ENCODE data around the gene RIMBP2.

Gene RIMBP2

GRCh38 chr12:130680451-130680990, 35.6 kb downstream of the RIMBP2 start:
- H3K23ac ChIP-seq (ENCODE audit: low read length): no peak overlapping the region
- H3K27me3 ChIP-seq (ENCODE audit: insufficient read depth, low read length, poor library complexity): no peaks in the 10 kb centered on the region
- H3K27ac ChIP-seq (ENCODE audit: low read depth, low read length): no peak overlapping the region
- no peak overlapping the region for H3K4me2 ChIP-seq (ENCODE audit: low read length)
- no peaks in the 10 kb centered on the region for H3K79me2 ChIP-seq (ENCODE audit: control insufficient read depth, insufficient read depth, low read length)
- no peak overlapping the region for H2AK5ac ChIP-seq (ENCODE audit: low read length)
- no peak overlapping the region for H3K4ac ChIP-seq (ENCODE audit: low read depth, low read length)
- H3K79me1 ChIP-seq (ENCODE audit: low read length): no peaks in the 10 kb centered on the region
- H2BK120ac ChIP-seq (ENCODE audit: low read depth, low read length): no peak overlapping the region
- peaks cover 10% of the 10 kb centered on the region for H3K4me1 ChIP-seq (ENCODE audit: control insufficient read depth, low read depth, low read length)
- no CpG with 5 or more reads among the region's 15 CpGs for WGBS (ENCODE audit: extremely low coverage, insufficient coverage, low lambda C conversion rate)
- H3K56ac ChIP-seq (ENCODE audit: low read length): peak overlapping the region; percentile 56
- no peak overlapping the region for H3K9ac ChIP-seq (ENCODE audit: low read length)
- no peak for DNase-seq
- H3K18ac ChIP-seq (ENCODE audit: low read length): no peak overlapping the region
- H2BK5ac ChIP-seq (ENCODE audit: low read length): no peak overlapping the region
- H4K8ac ChIP-seq (ENCODE audit: low read depth, low read length): no peak overlapping the region
- H3K4me3 ChIP-seq (ENCODE audit: low read length): no peak overlapping the region
- no peak overlapping the region for H4K5ac ChIP-seq (ENCODE audit: low read length)
- H3K36me3 ChIP-seq (ENCODE audit: control insufficient read depth, insufficient read depth, low read length): no peaks in the 10 kb centered on the region
- H2BK15ac ChIP-seq (replicated peaks; ENCODE audit: low read depth): no peak overlapping the region

DNA sequence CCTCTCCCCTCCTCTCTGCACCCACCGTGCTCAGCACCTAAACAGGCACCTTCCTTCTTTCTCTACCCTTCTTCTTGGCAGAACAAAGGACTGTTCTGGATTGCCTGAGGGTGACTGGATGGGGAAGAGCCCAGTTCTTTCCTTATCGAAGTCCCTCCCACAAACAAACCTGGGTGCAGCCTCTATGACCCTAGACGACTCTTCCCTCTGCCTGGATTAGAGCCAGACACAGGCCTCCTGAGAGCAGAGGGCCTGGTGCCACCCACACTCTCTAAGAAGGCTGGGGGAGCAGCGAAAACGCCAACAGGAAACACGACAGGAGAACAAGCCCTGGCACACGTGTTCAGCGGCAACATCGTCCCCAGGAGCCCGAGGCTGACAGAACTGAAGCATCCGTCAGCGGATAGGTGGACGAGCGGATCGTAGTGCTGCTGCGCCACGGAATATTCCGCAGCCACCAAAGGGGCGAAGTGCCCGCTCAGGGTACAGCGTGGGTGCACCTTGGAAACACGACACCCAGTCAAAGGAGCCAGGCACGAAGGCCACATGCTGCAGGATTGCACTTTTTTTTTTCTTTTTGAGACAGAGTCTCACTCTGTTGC, 38.0 kb downstream of the RIMBP2 start:
- H2AK5ac ChIP-seq (ENCODE audit: low read length): no peak overlapping the region
- WGBS (ENCODE audit: extremely low coverage, insufficient coverage, low lambda C conversion rate): no CpG with 5 or more reads among the region's 23 CpGs
- H3K4ac ChIP-seq (ENCODE audit: low read depth, low read length): no peak overlapping the region
- H3K79me1 ChIP-seq (ENCODE audit: low read length): no peaks in the 10 kb centered on the region
- H4K5ac ChIP-seq (ENCODE audit: low read length): no peak overlapping the region
- no peak overlapping the region for H2BK120ac ChIP-seq (ENCODE audit: low read depth, low read length)
- H3K18ac ChIP-seq (ENCODE audit: low read length): no peak overlapping the region
- H3K4me2 ChIP-seq (ENCODE audit: low read length): no peak overlapping the region
- H2BK5ac ChIP-seq (ENCODE audit: low read length): no peak overlapping the region
- H2BK15ac ChIP-seq (replicated peaks; ENCODE audit: low read depth): no peak overlapping the region
- H3K9ac ChIP-seq (ENCODE audit: low read length): no peak overlapping the region
- H3K23ac ChIP-seq (ENCODE audit: low read length): no peak overlapping the region
- H3K79me2 ChIP-seq (ENCODE audit: control insufficient read depth, insufficient read depth, low read length): no peaks in the 10 kb centered on the region
- H3K4me3 ChIP-seq (ENCODE audit: low read length): no peak overlapping the region
- no peak for DNase-seq
- peak overlapping the region; percentile 25 for H3K56ac ChIP-seq (ENCODE audit: low read length)
- no peaks in the 10 kb centered on the region for H3K27me3 ChIP-seq (ENCODE audit: insufficient read depth, low read length, poor library complexity)
- peaks cover 2% of the 10 kb centered on the region for H3K4me1 ChIP-seq (ENCODE audit: control insufficient read depth, low read depth, low read length)
- no peak overlapping the region for H4K8ac ChIP-seq (ENCODE audit: low read depth, low read length)
- H3K36me3 ChIP-seq (ENCODE audit: control insufficient read depth, insufficient read depth, low read length): no peaks in the 10 kb centered on the region
- no peak overlapping the region for H3K27ac ChIP-seq (ENCODE audit: low read depth, low read length)

DNA sequence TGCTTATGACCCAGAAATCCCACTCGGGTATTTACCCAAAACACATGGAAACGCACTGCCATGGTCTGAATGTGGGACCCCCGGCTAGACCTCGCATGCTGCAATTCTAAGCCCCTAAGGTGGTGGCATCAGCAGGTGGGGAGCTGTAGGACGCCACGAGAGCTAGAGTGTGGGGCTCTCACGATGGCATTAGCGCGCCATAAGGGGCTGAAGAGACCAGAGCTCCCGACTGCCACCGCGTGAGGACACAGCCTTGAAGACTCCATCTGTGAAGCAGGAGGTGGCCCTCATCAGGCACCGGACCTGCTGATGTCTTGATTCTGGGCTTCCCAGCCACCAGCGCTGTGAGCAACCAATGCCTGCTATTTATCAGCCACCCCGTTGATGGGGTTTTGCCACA, 40.3 kb downstream of the RIMBP2 start:
- no peak overlapping the region for H3K56ac ChIP-seq (ENCODE audit: low read length)

DNA sequence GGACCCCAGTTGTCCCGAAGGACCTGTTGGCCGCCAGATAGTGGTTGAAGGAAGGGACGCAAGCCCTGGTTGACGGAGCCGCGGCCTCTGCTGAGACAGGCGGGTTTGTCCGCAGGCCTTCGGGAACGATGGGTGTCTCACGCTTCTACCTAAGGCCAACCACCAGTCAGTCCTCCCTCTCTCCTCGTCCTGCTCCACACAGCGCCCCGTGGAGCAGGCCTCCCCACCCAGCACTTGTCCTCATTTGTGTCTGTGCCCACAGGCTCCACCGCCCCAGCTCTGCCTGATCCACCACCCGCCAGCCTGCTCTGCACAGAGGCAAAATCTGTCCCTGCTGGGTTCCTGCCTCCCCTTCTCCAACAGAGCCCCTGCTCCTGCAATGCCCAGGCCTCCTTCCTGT, 41.0 kb downstream of the RIMBP2 start:
- Histone ChIP-seq H3K56ac (ENCODE audit: low read length) (no peak overlapping the region), H3K36me3 (ENCODE audit: control insufficient read depth, insufficient read depth, low read length) (no peaks in the 10 kb centered on the region), H3K23ac (ENCODE audit: low read length) (no peak overlapping the region), H4K8ac (ENCODE audit: low read depth, low read length) (no peak overlapping the region), H2BK120ac (ENCODE audit: low read depth, low read length) (no peak overlapping the region), H3K27ac (ENCODE audit: low read depth, low read length) (no peak overlapping the region), H2BK5ac (ENCODE audit: low read length) (no peak overlapping the region), H3K9ac (ENCODE audit: low read length) (no peak overlapping the region), H3K4ac (ENCODE audit: low read depth, low read length) (no peak overlapping the region), H3K79me1 (ENCODE audit: low read length) (no peaks in the 10 kb centered on the region), H3K4me1 (ENCODE audit: control insufficient read depth, low read depth, low read length) (no peaks in the 10 kb centered on the region), H3K18ac (ENCODE audit: low read length) (no peak overlapping the region), H3K4me3 (ENCODE audit: low read length) (no peak overlapping the region), H2BK15ac (replicated peaks; ENCODE audit: low read depth) (no peak overlapping the region), H2AK5ac (ENCODE audit: low read length) (no peak overlapping the region), H3K4me2 (ENCODE audit: low read length) (no peak overlapping the region), H3K27me3 (ENCODE audit: insufficient read depth, low read length, poor library complexity) (no peaks in the 10 kb centered on the region), H4K5ac (ENCODE audit: low read length) (no peak overlapping the region), H3K79me2 (ENCODE audit: control insufficient read depth, insufficient read depth, low read length) (no peaks in the 10 kb centered on the region)
- no CpG with 5 or more reads among the region's 16 CpGs for WGBS (ENCODE audit: extremely low coverage, insufficient coverage, low lambda C conversion rate)
- DNase-seq: no peak

More for the DNA sequence above, 40.3 kb downstream of the RIMBP2 start:
- Histone ChIP-seq H3K23ac (ENCODE audit: low read length) (no peak overlapping the region), H3K36me3 (ENCODE audit: control insufficient read depth, insufficient read depth, low read length) (no peaks in the 10 kb centered on the region), H4K5ac (ENCODE audit: low read length) (no peak overlapping the region), H2AK5ac (ENCODE audit: low read length) (no peak overlapping the region), H3K4me3 (ENCODE audit: low read length) (no peak overlapping the region), H2BK5ac (ENCODE audit: low read length) (no peak overlapping the region), H3K9ac (ENCODE audit: low read length) (no peak overlapping the region), H2BK120ac (ENCODE audit: low read depth, low read length) (no peak overlapping the region), H4K8ac (ENCODE audit: low read depth, low read length) (no peak overlapping the region), H3K79me1 (ENCODE audit: low read length) (no peaks in the 10 kb centered on the region), H3K4me1 (ENCODE audit: control insufficient read depth, low read depth, low read length) (no peaks in the 10 kb centered on the region), H3K4me2 (ENCODE audit: low read length) (no peak overlapping the region), H3K18ac (ENCODE audit: low read length) (no peak overlapping the region), H3K27me3 (ENCODE audit: insufficient read depth, low read length, poor library complexity) (no peaks in the 10 kb centered on the region), H2BK15ac (replicated peaks; ENCODE audit: low read depth) (no peak overlapping the region), H3K4ac (ENCODE audit: low read depth, low read length) (no peak overlapping the region), H3K79me2 (ENCODE audit: control insufficient read depth, insufficient read depth, low read length) (no peaks in the 10 kb centered on the region), H3K27ac (ENCODE audit: low read depth, low read length) (no peak overlapping the region)
- no peak for DNase-seq
- WGBS (ENCODE audit: extremely low coverage, insufficient coverage, low lambda C conversion rate): no CpG with 5 or more reads among the region's 15 CpGs

DNA sequence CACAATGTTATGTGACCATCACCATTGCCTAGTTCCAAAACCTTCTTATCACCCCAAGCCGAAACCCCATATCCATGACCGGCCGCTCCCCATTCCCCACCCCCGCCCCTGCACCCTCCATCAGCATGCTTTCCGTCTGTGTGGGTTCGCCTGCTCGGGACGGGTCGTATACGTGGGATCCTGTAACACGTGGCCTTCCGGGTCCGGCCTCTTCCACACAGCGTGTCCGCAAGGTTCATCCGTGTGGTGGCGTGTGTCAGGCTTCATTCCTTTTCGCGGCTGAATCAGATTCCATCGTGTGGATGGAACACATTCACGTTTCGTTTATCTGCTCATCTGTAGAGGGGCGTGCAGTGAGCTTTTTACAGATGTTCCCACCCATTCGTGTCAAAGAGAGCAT, 41.4 kb downstream of the RIMBP2 start:
- H3K36me3 ChIP-seq (ENCODE audit: control insufficient read depth, insufficient read depth, low read length): no peaks in the 10 kb centered on the region
- H3K56ac ChIP-seq (ENCODE audit: low read length): no peak overlapping the region
- WGBS (ENCODE audit: extremely low coverage, insufficient coverage, low lambda C conversion rate): no CpG with 5 or more reads among the region's 24 CpGs
- no peak overlapping the region for H3K27ac ChIP-seq (ENCODE audit: low read depth, low read length)
- H3K79me1 ChIP-seq (ENCODE audit: low read length): no peaks in the 10 kb centered on the region
- no peak overlapping the region for H2BK15ac ChIP-seq (replicated peaks; ENCODE audit: low read depth)
- no peak overlapping the region for H3K4me2 ChIP-seq (ENCODE audit: low read length)
- no peak overlapping the region for H3K4me3 ChIP-seq (ENCODE audit: low read length)
- H3K4me1 ChIP-seq (ENCODE audit: control insufficient read depth, low read depth, low read length): no peaks in the 10 kb centered on the region
- no peak for DNase-seq
- no peaks in the 10 kb centered on the region for H3K27me3 ChIP-seq (ENCODE audit: insufficient read depth, low read length, poor library complexity)
- H3K23ac ChIP-seq (ENCODE audit: low read length): no peak overlapping the region
- H3K9ac ChIP-seq (ENCODE audit: low read length): no peak overlapping the region
- no peaks in the 10 kb centered on the region for H3K79me2 ChIP-seq (ENCODE audit: control insufficient read depth, insufficient read depth, low read length)
- H4K8ac ChIP-seq (ENCODE audit: low read depth, low read length): no peak overlapping the region
- no peak overlapping the region for H2BK120ac ChIP-seq (ENCODE audit: low read depth, low read length)
- H2BK5ac ChIP-seq (ENCODE audit: low read length): no peak overlapping the region
- H3K18ac ChIP-seq (ENCODE audit: low read length): no peak overlapping the region
- no peak overlapping the region for H3K4ac ChIP-seq (ENCODE audit: low read depth, low read length)
- no peak overlapping the region for H2AK5ac ChIP-seq (ENCODE audit: low read length)
- no peak overlapping the region for H4K5ac ChIP-seq (ENCODE audit: low read length)

All from mesendoderm (in vitro differentiated cells).